IPS-18c (cell line): ENCODE data around the gene SCARB1.
"Not testable (repeated sequence)": the region's sequence is repeated elsewhere in the genome, so short reads cannot be mapped to it uniquely, and the experiment has no call there.

Source experiments
- H3K4me3 ChIP-seq: 2 replicates; pipeline ENCODE4 v1.7.0; 2013; ENCODE audit warnings: low read depth, mild to moderate bottlenecking, low read length, moderate library complexity; ENCODE audit not compliant: insufficient read depth
- H3K9me3 ChIP-seq: one replicate; pipeline ENCODE4 v1.6.1; 2013; ENCODE audit warnings: mild to moderate bottlenecking, low read length, moderate library complexity; ENCODE audit not compliant: control insufficient read depth, insufficient read depth

SCARB1 gene

DNA sequence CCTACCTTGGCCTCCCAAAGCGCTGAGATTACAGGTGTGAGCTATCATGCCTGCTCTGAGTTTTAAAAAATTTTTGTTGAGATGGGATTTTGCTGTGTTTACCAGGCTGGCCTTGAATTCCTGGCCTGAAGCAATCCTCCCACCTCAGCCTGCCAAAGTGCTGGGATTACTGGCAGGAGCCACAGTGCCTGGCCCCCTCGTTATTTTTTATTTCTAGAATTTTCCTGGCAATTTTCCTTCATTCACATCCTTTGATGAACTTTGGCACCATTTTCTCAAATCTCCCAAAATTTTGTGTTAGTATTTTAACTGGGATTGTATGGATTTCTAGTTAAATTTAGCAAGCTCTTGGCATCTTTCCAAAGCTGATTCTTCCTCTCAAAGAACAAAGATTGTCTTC lies 24.6 kb upstream of the SCARB1 start:
- H3K4me3 ChIP-seq, result no peak overlapping the region
- H3K9me3 ChIP-seq, result no peaks in the 10 kb centered on the region

DNA sequence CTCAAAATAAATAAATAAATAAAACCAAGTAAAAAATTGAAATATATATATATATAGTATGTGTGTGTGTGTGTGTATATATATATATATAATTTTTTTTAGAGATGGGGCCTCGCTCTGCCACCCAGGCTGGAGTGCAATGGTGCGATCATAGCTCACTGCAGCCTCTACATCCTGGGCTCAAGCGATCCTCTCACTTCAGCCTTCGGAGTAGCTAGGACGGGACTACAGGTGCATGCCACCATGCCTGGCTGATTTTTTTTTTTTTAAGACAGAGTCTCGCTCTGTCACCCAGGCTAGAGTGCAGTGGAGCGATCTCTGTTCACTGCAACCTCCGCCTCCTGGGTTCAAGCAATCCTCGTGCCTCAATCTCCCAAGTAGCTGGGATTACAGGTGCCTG lies 24.1 kb upstream of the SCARB1 start:
- H3K9me3 ChIP-seq, H3K4me3 ChIP-seq: not testable (repeated sequence)

DNA sequence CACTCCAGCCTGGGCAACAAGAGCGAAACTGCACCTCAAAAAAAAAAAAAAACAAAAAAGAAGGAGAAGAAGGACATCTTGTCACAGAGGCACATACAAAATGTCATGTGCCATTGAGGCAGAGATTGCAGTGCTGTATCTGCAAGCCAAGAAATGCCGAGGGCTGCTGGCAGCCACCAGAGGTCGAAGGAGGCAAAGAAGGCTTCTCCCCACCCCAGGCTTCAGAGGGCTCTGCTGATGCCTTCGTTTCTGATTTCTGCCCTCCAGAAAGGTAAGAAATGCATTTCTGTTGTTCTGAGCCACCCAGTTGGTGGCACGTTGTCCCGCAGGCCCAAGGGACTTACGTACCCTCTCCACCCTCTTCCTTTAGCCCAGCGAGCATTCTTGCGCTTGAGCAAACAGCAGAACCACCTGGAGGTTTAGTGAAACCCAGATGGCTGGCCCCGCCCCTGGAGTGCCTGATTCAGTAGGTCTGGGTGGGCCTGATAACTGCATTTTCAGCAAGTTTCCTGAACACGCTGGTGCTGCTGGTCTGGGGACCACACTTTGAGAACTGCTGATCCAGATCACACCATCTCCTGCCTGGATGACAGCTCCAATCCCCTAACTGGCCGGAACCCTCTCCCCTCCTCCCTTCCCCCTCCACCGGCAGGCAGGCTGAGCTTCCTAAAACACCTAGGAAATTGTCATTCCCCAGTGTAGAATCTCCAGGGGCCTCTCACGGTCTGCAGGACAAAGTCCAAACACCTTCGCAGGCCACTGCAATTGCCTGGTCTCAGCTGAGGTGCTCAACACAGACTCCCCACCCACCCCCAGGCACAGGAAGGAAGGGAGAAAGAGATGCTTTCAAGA lies 21.1 kb upstream of the SCARB1 start:
- Histone ChIP-seq H3K9me3 (no peaks in the 10 kb centered on the region), H3K4me3 (no peak overlapping the region)

DNA sequence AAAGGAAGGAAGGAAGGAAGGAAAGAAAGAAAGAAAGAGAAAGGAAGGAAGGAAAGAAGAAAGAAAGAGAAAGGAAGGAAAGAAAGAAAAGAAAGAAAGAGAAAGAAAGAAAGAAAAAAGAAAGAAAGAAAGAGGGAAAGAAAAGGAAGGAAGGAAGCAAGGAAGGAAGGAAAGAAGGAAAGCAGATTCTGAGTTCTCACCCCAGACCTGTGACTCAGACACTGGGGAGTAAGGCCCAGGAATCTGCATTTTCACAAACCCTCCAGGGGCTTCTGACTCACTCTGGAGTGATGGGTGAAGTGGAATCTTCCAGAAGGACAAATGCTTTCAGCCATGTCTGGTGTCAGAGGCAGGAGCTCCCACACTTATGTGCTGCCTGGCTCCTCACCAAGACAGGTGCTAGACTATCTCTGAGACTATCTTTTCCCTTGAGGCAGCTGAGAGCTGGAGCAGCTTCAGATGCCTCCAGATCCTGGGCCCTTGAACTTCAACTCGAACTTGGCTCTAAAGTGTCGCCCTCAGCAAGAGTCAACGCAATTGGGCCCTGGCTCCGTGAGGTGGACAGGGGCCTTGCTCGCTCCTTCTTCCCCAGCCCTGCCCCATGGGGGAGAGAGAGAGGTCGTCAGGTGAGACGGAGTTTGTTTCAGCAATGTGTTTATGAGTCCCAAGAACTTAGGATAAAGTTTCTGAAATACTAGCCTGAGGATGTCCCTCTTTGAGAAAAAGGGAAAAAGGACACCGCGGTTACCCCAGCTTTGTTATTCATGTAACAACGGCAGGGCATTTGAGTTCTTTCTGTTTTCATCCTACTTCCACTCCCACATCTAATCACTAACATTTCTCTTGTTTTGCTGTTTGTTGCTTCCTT lies 19.8 kb upstream of the SCARB1 start:
- H3K4me3 ChIP-seq, result no peak overlapping the region
- H3K9me3 ChIP-seq, result no peaks in the 10 kb centered on the region

DNA sequence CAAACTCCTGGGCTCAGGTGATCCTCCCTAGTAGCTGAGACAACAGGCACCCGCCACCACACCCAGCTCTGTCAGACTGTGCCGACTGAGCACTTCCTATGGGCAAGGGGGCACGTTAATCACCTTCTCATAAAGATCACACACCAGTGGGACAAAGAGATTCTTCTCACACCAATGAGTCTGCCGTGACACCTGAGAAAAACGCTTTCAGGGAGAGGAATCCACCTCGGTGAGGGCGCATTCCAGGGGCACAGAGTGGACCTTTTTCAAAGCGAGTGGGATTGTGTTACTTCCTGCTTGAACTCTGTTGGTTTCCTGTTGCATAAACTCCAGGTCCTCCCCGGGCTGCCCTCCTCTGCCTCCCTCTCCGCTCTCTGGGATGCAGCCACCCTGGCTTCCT lies 17.5 kb upstream of the SCARB1 start:
- Histone ChIP-seq H3K9me3 (no peaks in the 10 kb centered on the region), H3K4me3 (no peak overlapping the region)

DNA sequence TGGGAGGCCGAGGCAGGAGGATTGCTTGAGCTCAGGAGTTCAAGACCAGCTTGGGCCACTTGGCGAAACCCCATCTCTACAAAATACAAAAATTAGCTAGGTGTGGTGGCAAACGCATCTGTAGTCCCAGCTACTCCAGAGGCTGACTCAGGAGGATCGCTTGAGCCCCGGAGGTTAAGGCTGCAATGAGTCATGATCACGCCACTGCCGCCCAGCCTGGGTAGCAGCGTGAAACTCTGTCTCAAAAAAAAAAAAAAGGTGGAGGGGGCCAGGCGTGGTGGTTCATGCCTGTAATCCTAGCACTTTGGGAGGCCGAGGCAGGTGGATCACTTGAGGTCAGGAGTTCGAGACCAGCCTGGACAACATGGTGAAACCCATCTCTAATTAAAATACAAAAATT lies 16.7 kb upstream of the SCARB1 start:
- H3K4me3 ChIP-seq, result not testable (repeated sequence)

DNA sequence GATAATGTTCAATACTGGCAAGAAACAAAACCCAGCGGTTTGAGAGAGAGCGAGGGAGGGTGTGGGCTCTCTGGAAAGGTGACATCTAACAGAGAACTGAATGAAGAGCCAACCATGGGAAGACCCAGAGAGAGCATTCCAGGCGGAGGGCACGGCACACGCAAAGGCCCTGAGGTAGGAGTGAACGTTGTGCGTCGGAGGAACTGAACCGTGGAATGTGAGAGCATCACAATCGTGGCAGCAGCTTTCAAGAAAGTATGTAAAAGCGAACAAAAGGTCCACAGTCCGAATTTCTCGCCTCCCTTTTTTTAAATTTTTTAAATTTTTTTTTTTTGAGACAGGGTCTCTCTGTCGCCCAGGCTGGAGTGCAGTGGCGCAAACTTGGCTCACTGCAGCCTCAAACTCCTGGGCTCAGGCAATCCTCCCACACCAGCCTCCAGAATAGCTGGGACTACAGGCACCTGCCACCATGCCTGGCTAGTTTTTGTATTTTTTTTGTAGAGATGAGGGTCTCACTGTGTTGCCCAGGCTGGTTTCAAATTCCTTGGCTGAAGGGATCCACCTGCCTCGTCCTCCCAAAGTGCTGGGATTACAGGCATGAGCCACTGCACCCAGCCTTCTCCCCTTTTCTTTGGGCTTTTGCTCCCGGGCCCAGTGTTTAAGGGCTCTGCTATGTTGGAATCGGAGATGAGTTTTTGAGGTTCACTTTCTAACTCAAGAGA lies 15.3 kb upstream of the SCARB1 start:
- H3K9me3 ChIP-seq, result no peaks in the 10 kb centered on the region
- H3K4me3 ChIP-seq, result no peak overlapping the region

More for the DNA sequence above, 16.7 kb upstream of the SCARB1 start:
- not testable (repeated sequence) for H3K9me3 ChIP-seq

DNA sequence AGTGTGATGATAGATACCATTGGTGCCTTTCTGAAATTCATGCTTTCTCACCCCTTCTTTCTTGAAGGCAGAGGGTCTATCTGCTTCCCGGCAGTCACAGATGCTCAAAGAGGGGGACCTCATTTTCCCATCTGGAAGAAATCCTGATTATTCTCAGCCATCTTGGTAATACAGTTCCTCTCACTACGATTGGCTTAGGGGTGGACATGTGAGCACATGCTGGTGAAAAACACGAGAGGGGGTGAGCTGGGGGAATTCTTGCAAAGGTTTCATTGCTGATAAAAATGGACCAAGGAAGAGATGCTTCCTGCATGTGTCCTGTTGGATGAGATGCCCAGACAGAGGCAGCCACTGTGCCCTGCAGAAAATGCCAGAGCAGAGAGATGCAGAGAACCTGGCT lies 13.8 kb upstream of the SCARB1 start:
- no peak overlapping the region for H3K4me3 ChIP-seq
- no peaks in the 10 kb centered on the region for H3K9me3 ChIP-seq

DNA sequence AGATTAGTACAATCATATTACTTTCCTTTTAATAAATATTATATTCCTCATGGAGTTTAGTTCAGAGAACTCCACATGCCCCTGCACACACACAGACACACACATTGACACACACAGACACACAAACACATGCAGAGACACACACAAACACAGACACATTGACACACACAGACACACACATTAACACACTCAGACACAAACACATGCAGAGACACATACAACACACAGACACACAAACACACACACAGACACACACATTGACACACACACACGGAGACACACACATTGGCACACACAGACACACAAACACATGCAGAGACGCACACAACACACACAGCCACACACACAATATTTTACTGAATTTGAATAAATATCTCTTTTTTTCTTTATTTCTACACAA lies 12.5 kb upstream of the SCARB1 start:
- Histone ChIP-seq H3K4me3 (no peak overlapping the region), H3K9me3 (no peaks in the 10 kb centered on the region)

DNA sequence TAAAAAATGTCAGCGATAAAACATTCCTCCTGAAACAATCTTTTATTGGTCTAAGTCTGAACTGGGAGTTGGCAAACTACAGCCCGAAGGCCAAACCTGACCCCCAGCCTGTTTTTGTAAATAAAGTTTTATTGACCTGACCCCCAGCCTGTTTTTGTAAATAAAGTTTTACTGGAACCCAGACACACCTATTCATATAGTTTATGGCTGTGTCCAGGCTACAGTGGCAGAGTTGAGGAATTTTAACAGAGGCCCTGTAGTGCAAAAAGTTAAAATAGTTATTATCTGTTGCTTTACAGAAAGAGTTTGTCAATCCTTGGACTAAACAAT lies 12.1 kb upstream of the SCARB1 start:
- no peak overlapping the region for H3K4me3 ChIP-seq
- H3K9me3 ChIP-seq, result no peaks in the 10 kb centered on the region

DNA sequence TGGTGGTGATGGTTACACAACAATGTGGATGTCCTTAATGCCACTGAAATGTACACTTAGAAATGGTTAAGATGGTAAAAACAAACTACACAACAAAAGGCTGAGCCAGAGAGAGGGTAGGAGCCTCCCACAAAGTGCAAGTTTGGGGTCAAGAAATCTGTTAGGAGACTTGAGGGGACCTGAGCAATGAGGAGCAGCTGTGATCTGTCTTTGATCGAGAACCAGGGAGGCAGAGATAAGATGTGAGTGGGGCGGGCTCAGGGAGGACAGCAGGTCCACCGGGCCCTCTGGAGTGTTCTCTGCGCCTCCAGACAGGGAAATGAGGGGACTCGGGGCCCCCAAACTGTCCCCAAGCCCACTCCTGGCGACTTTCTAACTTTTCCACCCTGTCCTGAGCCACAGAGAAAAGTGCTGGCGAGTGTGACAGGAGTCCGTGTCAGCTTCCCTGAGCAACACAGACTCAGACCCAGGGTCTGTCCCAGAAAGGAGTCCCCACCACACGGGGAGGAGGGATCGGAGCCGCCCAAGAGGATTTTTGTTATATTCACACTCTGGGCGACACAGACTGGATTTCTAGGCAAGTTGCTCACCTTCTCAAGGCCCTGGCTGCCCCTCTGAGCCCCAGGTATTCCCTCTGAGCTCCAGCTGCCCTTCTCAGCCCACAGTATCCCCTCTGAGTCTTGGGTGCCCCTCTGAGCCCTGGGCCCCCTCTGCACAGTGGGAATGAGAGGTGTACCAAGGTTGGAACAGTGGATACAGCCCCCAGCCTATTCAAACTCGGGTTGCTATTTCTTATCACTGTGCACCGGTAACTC lies 11.5 kb upstream of the SCARB1 start:
- no peak overlapping the region for H3K4me3 ChIP-seq
- no peaks in the 10 kb centered on the region for H3K9me3 ChIP-seq

DNA sequence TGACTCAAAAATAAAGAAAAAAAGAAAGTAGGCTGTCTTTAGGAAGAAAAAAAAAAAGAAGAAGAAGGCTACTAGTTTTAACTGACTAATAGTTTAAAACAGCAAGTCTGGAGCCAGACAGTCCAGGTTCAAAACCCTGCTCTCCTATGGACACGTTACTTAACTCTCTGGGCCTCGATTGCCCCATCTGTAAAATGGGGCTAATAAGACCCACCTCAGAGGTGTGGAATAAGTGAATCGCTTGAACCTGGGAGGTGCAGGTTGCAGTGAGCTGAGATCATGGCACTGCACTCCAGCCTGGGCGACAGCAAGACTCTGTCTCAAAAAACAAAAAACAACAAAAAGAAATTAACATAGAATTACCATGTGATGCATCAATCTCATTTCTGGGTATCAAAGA lies 10.5 kb upstream of the SCARB1 start:
- Histone ChIP-seq H3K4me3 (no peak overlapping the region), H3K9me3 (no peaks in the 10 kb centered on the region)

DNA sequence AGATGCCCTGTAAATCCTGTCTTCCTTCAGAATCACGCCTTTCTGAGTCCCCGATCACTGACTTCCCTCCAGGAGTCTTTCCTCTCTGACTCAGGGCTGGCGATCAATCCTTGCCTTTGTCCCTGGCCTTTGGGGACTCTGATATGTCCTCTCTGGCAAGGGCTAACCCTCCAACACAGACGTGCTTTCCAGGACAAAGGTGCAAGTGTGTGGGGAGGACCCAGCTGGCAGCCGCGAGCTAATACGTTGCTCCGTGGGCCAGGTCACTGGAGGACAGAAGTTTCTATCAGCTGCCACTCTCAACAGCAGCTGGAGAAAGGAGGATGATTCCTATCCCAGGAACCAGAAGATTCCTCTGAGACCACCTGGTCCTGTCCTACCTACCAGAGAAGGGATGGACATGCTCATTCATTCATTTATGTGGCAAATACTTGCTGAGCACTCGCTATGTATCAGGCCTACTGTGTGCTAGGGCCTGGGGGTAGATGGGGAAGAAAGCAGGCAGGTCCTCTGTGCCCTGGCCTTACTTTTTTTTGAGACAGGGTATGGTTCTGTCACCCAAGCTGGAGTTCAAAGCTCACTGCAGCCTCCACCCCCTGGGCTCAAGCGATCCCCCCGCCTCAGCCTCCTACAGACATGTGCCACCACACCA lies 8.5 kb upstream of the SCARB1 start:
- H3K9me3 ChIP-seq, result no peaks in the 10 kb centered on the region
- H3K4me3 ChIP-seq, result no peak overlapping the region

DNA sequence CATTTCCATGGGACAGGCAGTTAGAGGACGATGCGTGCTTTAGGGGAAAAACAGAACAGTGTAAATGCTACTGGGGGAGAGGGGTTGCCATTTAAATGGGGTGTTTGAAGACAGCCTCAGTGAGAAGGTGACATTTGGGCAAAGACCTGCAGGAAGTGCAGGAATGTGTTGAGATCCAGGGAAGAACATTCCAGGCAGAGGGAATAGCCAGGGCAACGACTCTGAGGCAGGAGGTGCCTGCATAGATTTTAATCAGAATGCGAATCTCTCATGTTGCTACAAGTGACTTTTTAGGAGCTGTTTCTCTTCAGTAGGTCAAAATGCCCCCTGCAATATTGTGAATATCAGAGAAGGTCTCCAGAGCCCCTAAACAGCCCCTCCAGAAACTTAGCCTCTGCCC lies 7.6 kb upstream of the SCARB1 start:
- no peak overlapping the region for H3K4me3 ChIP-seq
- no peaks in the 10 kb centered on the region for H3K9me3 ChIP-seq

DNA sequence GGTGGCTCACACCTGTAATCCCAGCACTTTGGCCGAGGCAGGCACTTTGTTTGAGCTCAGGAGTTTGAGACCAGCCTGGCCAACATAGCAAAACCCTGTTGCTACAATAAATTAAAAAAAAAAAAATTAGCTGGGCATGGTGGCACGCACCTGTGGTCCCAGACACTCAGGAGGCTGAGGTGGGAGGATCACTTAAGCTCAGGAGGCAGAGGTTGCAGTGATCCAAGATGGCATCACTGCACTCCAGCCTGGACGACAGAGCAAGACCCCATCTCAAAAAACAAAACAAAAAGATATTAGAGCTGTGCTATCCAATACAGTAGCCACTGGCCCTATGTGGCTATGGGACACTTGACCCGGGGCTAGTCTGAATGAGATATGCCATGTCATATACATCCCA lies 6.9 kb upstream of the SCARB1 start:
- no peaks in the 10 kb centered on the region for H3K9me3 ChIP-seq
- no peak overlapping the region for H3K4me3 ChIP-seq

DNA sequence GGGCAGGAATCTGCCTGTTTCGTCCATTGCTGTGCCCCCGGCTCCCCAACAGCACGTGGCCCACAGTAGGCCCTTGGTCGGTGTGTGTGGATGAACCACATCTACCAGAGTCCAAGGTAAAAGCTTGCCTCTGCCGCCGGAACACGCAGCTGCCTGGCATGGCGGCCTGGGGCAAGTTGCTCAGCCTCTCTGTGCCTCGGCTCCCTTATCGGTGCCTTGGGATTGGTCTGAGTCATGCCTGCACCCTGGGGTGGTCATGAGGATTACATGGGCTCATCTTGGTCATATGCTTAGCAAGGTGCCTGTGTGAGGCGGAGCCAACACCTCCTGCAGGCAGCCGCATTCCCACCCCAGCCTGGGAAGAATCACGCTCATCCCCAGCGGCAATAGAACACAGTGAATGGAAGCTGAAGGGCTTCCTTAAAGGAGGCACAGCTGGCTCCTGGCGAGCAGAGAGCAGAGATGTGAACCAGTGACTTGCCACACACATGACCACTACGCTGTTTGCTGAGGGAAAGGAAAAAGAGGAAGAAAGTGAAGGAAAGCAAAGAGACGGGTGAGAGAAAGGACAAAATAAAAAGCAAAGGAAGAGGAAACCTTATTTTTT lies 5.5 kb upstream of the SCARB1 start:
- H3K9me3 ChIP-seq, result no peaks in the 10 kb centered on the region
- no peak overlapping the region for H3K4me3 ChIP-seq
